Kidney (tissue), 14 donors: ENCODE data around the gene SPATA6L. TPM values are rescaled to one million over a fixed set of nuclear protein-coding genes. Genes with fewer than 3 reads are reported as not detected.

Experiments used
- DNase-seq, 5 donors: peaks; one replicate each; pipeline ENCODE4 v3.0.0-alpha.2; 2013 to 2020
- FAIRE-seq: peaks from 2 replicates; lab custom pipeline; 2012; peaks lifted over from hg19 to GRCh38; lab: Jason Lieb, UNC
- H3K27ac ChIP-seq, 2 donors: one replicate each; pipeline ENCODE4 v1.7.0; 2013; ENCODE audit warnings: low read depth in 2 of 2, low read length in 2 of 2, inconsistent platforms in 1 of 2
- H3K27me3 ChIP-seq: one replicate; pipeline ENCODE4 v1.7.1; 2013; ENCODE audit warnings: low read length, inconsistent platforms; ENCODE audit not compliant: control insufficient read depth, insufficient read depth
- H3K36me3 ChIP-seq, 3 donors: one replicate each; pipeline versions ENCODE4 v1.7.0 to v1.7.1; 2013; ENCODE audit warnings: low read length in 3 of 3, control low read depth in 1 of 3, inconsistent platforms in 1 of 3; ENCODE audit not compliant: insufficient read depth in 3 of 3, control insufficient read depth in 2 of 3
- H3K4me1 ChIP-seq, 3 donors: one replicate each; pipeline versions ENCODE4 v1.7.0 to v1.7.1; 2013; ENCODE audit warnings: low read length in 3 of 3, inconsistent platforms in 1 of 3, low read depth in 1 of 3; ENCODE audit not compliant: control insufficient read depth in 2 of 3, insufficient read depth in 2 of 3
- H3K4me3 ChIP-seq, 3 donors: one replicate each; pipeline versions ENCODE4 v1.7.0 to v1.8.1; 2013; ENCODE audit warnings: low read length in 3 of 3, control low read depth in 1 of 3, inconsistent platforms in 1 of 3
- H3K9ac ChIP-seq, 3 donors: one replicate each; pipeline versions ENCODE4 v1.7.0 to v1.7.1; 2013; ENCODE audit warnings: low read length in 3 of 3, control low read depth in 1 of 3, inconsistent platforms in 1 of 3
- H3K9me3 ChIP-seq, 3 donors: one replicate each; pipeline versions ENCODE4 v1.7.0 to v1.7.1; 2013; ENCODE audit warnings: low read length in 3 of 3, control low read depth in 1 of 3, inconsistent platforms in 1 of 3; ENCODE audit not compliant: control insufficient read depth in 2 of 3, insufficient read depth in 1 of 3
- CTCF ChIP-seq: IDR thresholded peaks from 3 replicates; pipeline ENCODE4 v1.5.1; 2012; ENCODE audit warnings: mild to moderate bottlenecking, moderate library complexity, borderline replicate concordance; ENCODE audit not compliant: insufficient read depth; ENCODE audit errors: extremely low read depth
- intact Hi-C: fragments of 100-400 bp; cut with DNase I; formaldehyde crosslinking; loops from one replicate; pipeline ENCODE4 v1.11.1; 2022
- polyA plus RNA-seq: library from polyadenylated mRNA; stranded (reverse); fragments of 350-450 nt; fragmentation: Illumina TruSeq; extraction: RNeasy Lipid Tissue Mini Kit (QIAGEN cat#74804); gene quantifications from one replicate; pipeline ENCODE4 v1.2.3, GENCODE V29; 2014; ENCODE audit warnings: low read depth, low replicate concordance; ENCODE audit not compliant: insufficient read depth
- total RNA-seq: library from RNA; stranded (reverse); fragmentation: NEBNext Ultra II Directional; extraction: Animal tissue kit (Norgen Biotek cat#: 25700); gene quantifications from one replicate; pipeline ENCODE4 v1.2.1, GENCODE V29; 2021
- donor health status: control.
- donor health status: control.
- donor health status: control.
- donor health status: control.
- donor health status: control.
- donor health status: DM: yes; HTN: yes; CAD: no.
- donor health status: Normal renal cell carcinoma (clear cell type).

SPATA6L gene
- total and polyA plus RNA-seq, 2 donors from 2014 or later: 1.5 to 15.1 TPM

- no peak for TF ChIP-seq CTCF
- Histone ChIP-seq H3K4me1 (no peaks in the 10 kb centered on the region), H3K9ac (no peak overlapping the region), H3K4me3 (no peak overlapping the region), H3K36me3 (peaks cover 5 to 18% (median 15%) of the 10 kb centered on the region in 3 donors), H3K27me3 (no peaks in the 10 kb centered on the region), H3K27ac (no peak overlapping the region), H3K9me3 (no peaks in the 10 kb centered on the region)
- DNase-seq (peak in 1 of 5 donors; percentile 2), FAIRE-seq (no peak)
- intact Hi-C loops: no loop called here
Observed at GRCh38 chr9:4709380-4709779, 43.1 kb upstream of the SPATA6L start.

- Histone ChIP-seq H3K9ac (no peak overlapping the region), H3K27me3 (no peaks in the 10 kb centered on the region), H3K36me3 (peaks cover 2 to 15% (median 8%) of the 10 kb centered on the region in 3 donors), H3K4me1 (no peaks in the 10 kb centered on the region), H3K4me3 (no peak overlapping the region), H3K27ac (no peak overlapping the region), H3K9me3 (no peaks in the 10 kb centered on the region)
- no peak for DNase-seq
- intact Hi-C loops: no loop called here
- no peak for FAIRE-seq
- TF ChIP-seq CTCF: no peak
Observed at GRCh38 chr9:4706971-4707622, 40.8 kb upstream of the SPATA6L start.

DNA sequence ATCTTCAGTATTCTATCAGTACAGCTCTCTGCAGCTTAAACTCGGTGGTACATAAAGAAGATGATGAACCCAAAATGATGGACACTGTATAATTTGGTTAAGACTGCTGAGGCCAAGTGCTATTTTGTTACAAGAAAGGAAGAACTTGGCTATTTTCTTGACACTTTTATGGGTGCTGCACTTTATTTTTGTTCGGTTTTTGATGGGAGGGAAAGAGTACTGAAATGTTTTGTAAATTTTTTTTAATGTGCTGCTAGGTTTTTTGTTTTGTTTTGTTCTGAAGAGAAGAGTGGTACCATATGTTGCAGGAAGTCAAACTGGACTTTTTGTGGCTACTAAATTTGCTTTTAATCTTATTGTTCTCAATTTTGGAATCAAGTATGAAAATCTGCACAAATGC lies 39.7 kb upstream of the SPATA6L start:
- H3K27me3 ChIP-seq: no peaks in the 10 kb centered on the region
- no peak overlapping the region for H3K27ac ChIP-seq
- H3K4me1 ChIP-seq: no peaks in the 10 kb centered on the region
- intact Hi-C loops: no loop called here
- DNase-seq: peak in 2 of 5 donors; percentile 36 to 59
- H3K36me3 ChIP-seq: peaks cover 4 to 12% (median 9%) of the 10 kb centered on the region in 3 donors
- no peak overlapping the region for H3K9ac ChIP-seq
- H3K9me3 ChIP-seq: no peaks in the 10 kb centered on the region
- no peak for FAIRE-seq
- no peak overlapping the region for H3K4me3 ChIP-seq
- no peak for TF ChIP-seq CTCF
